ENCODE data around the gene TAF4.

- TF ChIP-seq CTCF (IDR thresholded peaks at IDR 0.05) (no peak), POLR2A (IDR thresholded peaks at IDR 0.05) (no peak)
Observed at GRCh38 chr20:62067547-62068260, 2.0 kb upstream of the TAF4 start.

All from Peyer's patch (tissue), 4 donors.